Neural progenitor cell (in vitro differentiated cells): ENCODE measurements around the gene QSOX2. TPM values are rescaled to one million over a fixed set of nuclear protein-coding genes. Genes with fewer than 3 reads are reported as not detected.

Source experiments
- DNase-seq: peaks from one replicate; pipeline ENCODE4 v3.0.0-alpha.2; 2016; ENCODE audit warnings: low spot score
- H2AFZ ChIP-seq: fragments of 200-600 bp; sonication (generic); replicated peaks from 2 replicates; pipeline ENCODE4 v1.6.1; 2016; ENCODE audit warnings: antibody characterized with exemption
- H3F3A ChIP-seq: fragments of 200-600 bp; sonication (generic); 2 replicates; pipeline ENCODE4 v1.6.1; 2016; ENCODE audit warnings: antibody characterized with exemption, low read depth
- H3K27ac ChIP-seq: fragments of 200-600 bp; sonication (generic); 2 replicates; pipeline ENCODE4 v1.5.1; 2016; ENCODE audit warnings: mild to moderate bottlenecking
- H3K27me3 ChIP-seq: fragments of 200-600 bp; sonication (generic); 2 replicates; pipeline ENCODE4 v1.6.1; 2016; ENCODE audit warnings: mild to moderate bottlenecking, moderate library complexity
- H3K36me3 ChIP-seq: fragments of 200-600 bp; sonication (generic); 2 replicates; pipeline ENCODE4 v1.5.1; 2016
- H3K4me1 ChIP-seq: fragments of 200-600 bp; sonication (generic); 2 replicates; pipeline ENCODE4 v1.6.1; 2016; ENCODE audit warnings: mixed run types
- H3K4me2 ChIP-seq: fragments of 200-600 bp; sonication (generic); 2 replicates; pipeline ENCODE4 v1.6.1; 2016
- H3K4me3 ChIP-seq: fragments of 200-600 bp; sonication (generic); 2 replicates; pipeline ENCODE4 v1.5.1; 2016
- H3K79me2 ChIP-seq: fragments of 200-600 bp; sonication (generic); 2 replicates; pipeline ENCODE4 v1.6.1; 2016; ENCODE audit warnings: low read depth
- H3K9ac ChIP-seq: fragments of 200-600 bp; sonication (generic); 2 replicates; pipeline ENCODE4 v1.6.1; 2016
- H3K9me3 ChIP-seq: fragments of 200-600 bp; sonication (generic); 2 replicates; pipeline ENCODE4 v1.5.1; 2016; ENCODE audit warnings: low read depth
- H4K20me1 ChIP-seq: fragments of 200-600 bp; sonication (generic); 2 replicates; pipeline ENCODE4 v1.6.1; 2016; ENCODE audit warnings: low read depth
- H3K27ac Mint-ChIP-seq: 3 replicates; pipeline ENCODE4 v1.8.0; 2021; ENCODE audit warnings: mixed read lengths
- H3K27me3 Mint-ChIP-seq: 2 replicates; pipeline ENCODE4 v1.8.0; 2022; ENCODE audit warnings: low read depth, mild to moderate bottlenecking, inconsistent platforms, moderate library complexity, mixed read lengths; ENCODE audit not compliant: insufficient read depth
- H3K36me3 Mint-ChIP-seq: 3 replicates; pipeline ENCODE4 v1.8.0; 2021; ENCODE audit warnings: mixed read lengths
- H3K4me1 Mint-ChIP-seq: 3 replicates; pipeline ENCODE4 v1.8.0; 2021; ENCODE audit warnings: mixed read lengths
- H3K4me3 Mint-ChIP-seq: 3 replicates; pipeline ENCODE4 v1.8.0; 2021; ENCODE audit warnings: mild to moderate bottlenecking, moderate library complexity, mixed read lengths
- H3K9me3 Mint-ChIP-seq: 3 replicates; pipeline ENCODE4 v1.8.0; 2020; ENCODE audit warnings: mixed read lengths
- CTCF ChIP-seq: fragments of 200-600 bp; sonication (generic); IDR thresholded peaks from 2 replicates; pipeline ENCODE4 v1.5.1; 2017; ENCODE audit warnings: antibody characterized with exemption, mild to moderate bottlenecking
- EZH2 ChIP-seq: fragments of 200-600 bp; sonication (generic); IDR thresholded peaks from 2 replicates; pipeline ENCODE4 v1.6.1; 2017; ENCODE audit warnings: antibody characterized with exemption, mild to moderate bottlenecking, moderate library complexity
- EZH2phosphoT487 ChIP-seq: fragments of 200-600 bp; sonication (generic); IDR thresholded peaks from 2 replicates; pipeline ENCODE4 v1.6.1; 2017; ENCODE audit warnings: antibody characterized with exemption
- total RNA-seq: library from RNA; depleted of rRNA; stranded (reverse); fragments of >200 nt; gene quantifications from 2 replicates; pipeline ENCODE4 v1.2.3, GENCODE V29; 2015; ENCODE audit warnings: low replicate concordance

QSOX2 gene
- total RNA-seq, 1 donor from 2014 or later = 17.1 TPM

DNA sequence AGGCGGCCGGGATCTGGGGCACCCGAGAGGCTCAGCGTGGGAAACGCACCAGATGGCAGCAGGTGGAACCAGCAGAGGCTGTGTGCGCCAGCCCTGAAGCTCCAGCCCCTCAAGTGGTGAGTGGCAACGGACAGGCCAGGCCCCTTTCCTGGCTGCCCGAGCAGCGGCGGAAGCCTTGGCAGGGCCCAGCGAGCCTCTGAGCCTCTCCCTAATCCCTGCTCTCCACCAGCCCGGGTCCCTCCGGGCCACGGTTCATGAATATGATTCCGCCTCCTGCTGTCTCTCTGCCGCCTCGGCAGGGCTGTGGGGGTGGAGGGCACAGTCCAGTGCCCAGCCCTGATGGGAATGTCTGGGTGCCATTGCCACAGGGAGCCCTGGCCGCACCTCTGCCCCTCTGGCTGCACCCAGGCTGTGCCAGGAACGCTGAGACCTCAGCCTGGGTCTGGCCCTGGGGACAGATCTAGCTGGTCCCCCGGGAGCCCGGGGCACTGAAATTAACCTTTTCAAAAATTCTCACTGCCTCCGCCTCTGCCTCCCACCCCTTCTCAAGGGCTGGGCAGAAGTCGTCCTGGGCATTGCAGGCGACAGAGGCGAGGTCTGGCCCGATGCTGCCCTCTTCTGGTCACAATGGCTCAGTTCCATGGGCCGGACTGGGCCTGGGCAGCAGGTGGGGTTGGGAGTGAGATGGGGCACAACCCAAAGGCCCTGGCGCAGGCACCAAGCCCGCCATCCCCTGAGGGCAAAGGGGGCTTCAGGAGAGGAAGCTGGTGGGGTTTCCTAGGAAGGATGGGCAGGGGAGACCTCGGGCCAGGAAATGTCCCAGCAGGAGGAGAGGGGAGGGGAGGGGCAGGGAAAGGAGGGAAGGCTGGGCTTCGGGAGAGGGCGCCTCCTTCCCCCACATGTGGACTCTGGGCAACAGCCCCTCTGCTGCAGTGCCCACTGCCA lies 38.0 kb upstream of the QSOX2 start:
- H4K20me1 ChIP-seq = no peaks in the 10 kb centered on the region
- H3K27me3 ChIP-seq = no peaks in the 10 kb centered on the region
- no peaks in the 10 kb centered on the region for H3K36me3 ChIP-seq
- no peak overlapping the region for H3K4me3 Mint-ChIP-seq
- no peak overlapping the region for H3K9ac ChIP-seq
- H3K9me3 ChIP-seq = no peaks in the 10 kb centered on the region
- H3K36me3 Mint-ChIP-seq = no peaks in the 10 kb centered on the region
- peak; percentile 87 for TF ChIP-seq CTCF
- no peak for TF ChIP-seq EZH2
- H3K27ac ChIP-seq = no peak overlapping the region
- H2AFZ ChIP-seq = peak overlapping the region; percentile 29
- DNase-seq = peak; percentile 87
- H3K4me1 Mint-ChIP-seq = peaks cover 4% of the 10 kb centered on the region
- H3K27me3 Mint-ChIP-seq = peaks cover 7% of the 10 kb centered on the region
- H3F3A ChIP-seq = no peaks in the 10 kb centered on the region
- no peak overlapping the region for H3K4me3 ChIP-seq
- peaks cover 3% of the 10 kb centered on the region for H3K4me1 ChIP-seq
- no peak overlapping the region for H3K27ac Mint-ChIP-seq
- H3K79me2 ChIP-seq = no peaks in the 10 kb centered on the region
- H3K4me2 ChIP-seq = no peak overlapping the region
- no peaks in the 10 kb centered on the region for H3K9me3 Mint-ChIP-seq

DNA sequence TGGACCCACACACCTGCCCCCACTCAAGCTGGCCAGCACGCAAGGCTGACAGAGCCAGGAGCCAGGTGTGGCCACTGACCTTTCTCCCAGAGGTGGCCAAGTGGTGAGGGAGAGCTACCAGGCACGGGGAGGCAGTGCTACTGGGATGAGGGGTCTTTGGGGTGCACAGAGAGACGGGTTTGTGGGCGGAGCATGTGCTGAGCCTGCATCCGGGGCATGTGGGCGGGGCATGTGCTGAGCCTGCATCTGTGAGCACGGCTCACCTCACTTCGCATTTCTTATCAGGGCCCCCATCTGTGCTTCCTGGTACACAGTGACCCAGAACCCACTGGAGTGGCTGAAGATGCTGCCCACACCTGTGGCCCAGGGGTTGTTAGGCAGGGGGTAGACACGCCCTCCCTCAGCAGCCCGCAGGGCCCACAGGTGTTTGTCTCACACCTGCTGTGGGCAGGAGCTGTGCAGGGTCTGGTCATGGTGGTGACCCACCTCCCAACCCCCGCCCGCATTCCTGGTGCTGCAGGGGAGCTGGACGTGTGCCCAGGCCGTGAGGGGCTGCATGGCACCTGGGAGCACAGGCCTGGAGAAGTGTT lies 36.8 kb upstream of the QSOX2 start:
- Histone ChIP-seq H2AFZ (no peak overlapping the region), H3K27me3 (no peaks in the 10 kb centered on the region), H3F3A (no peaks in the 10 kb centered on the region), H3K79me2 (no peaks in the 10 kb centered on the region), H3K4me1 (peaks cover 3% of the 10 kb centered on the region), H3K9ac (no peak overlapping the region), H3K27ac (no peak overlapping the region), H3K9me3 (no peaks in the 10 kb centered on the region), H4K20me1 (no peaks in the 10 kb centered on the region), H3K36me3 (no peaks in the 10 kb centered on the region), H3K4me3 (no peak overlapping the region), H3K4me2 (no peak overlapping the region)
- no peak overlapping the region for H3K4me3 Mint-ChIP-seq
- no peaks in the 10 kb centered on the region for H3K9me3 Mint-ChIP-seq
- no peaks in the 10 kb centered on the region for H3K36me3 Mint-ChIP-seq
- TF ChIP-seq EZH2phosphoT487 = no peak
- no peak for TF ChIP-seq EZH2
- no peak for TF ChIP-seq CTCF
- DNase-seq = no peak
- peaks cover 5% of the 10 kb centered on the region for H3K27me3 Mint-ChIP-seq
- H3K27ac Mint-ChIP-seq = no peak overlapping the region
- H3K4me1 Mint-ChIP-seq = peaks cover 4% of the 10 kb centered on the region

GRCh38 chr9:136281421-136282271 lies 36.0 kb upstream of the QSOX2 start:
- Histone ChIP-seq H3K79me2 (no peaks in the 10 kb centered on the region), H3K4me2 (no peak overlapping the region), H3K4me3 (no peak overlapping the region), H3K4me1 (peaks cover 3% of the 10 kb centered on the region), H3K9me3 (no peaks in the 10 kb centered on the region), H4K20me1 (no peaks in the 10 kb centered on the region), H3K27ac (no peak overlapping the region), H3K36me3 (no peaks in the 10 kb centered on the region), H2AFZ (no peak overlapping the region), H3K27me3 (no peaks in the 10 kb centered on the region), H3F3A (no peaks in the 10 kb centered on the region), H3K9ac (no peak overlapping the region)
- TF ChIP-seq EZH2phosphoT487 (no peak), CTCF (no peak), EZH2 (no peak)
- no peak for DNase-seq
- Mint-ChIP-seq H3K4me1 (peaks cover 4% of the 10 kb centered on the region), H3K36me3 (no peaks in the 10 kb centered on the region), H3K27ac (no peak overlapping the region), H3K9me3 (no peaks in the 10 kb centered on the region), H3K27me3 (peaks cover 6% of the 10 kb centered on the region), H3K4me3 (no peak overlapping the region)
